ENCODE data around the gene GGA1.

The GGA1 gene

GRCh38 chr22:37608477-37609239, at the start of gene GGA1:
GGA1 (plus strand) TSS chr22:37608834; CDS start chr22:37608861, 27 bp downstream.
- peak; percentile 98 for DNase-seq (ENCODE audit: low spot score)

GRCh38 chr22:37559521-37559900, 49.1 kb upstream of the GGA1 start:
- no peak for DNase-seq (ENCODE audit: low spot score)

GRCh38 chr22:37559901-37560607, 48.6 kb upstream of the GGA1 start, which contains the start of gene CDC42EP1:
CDC42EP1 (plus strand) TSS chr22:37560480; CDS start chr22:37566350, 5,870 bp downstream.
- DNase-seq (ENCODE audit: low spot score), result peak; percentile 86

GRCh38 chr22:37560608-37561211, 47.9 kb upstream of the GGA1 start:
- DNase-seq (ENCODE audit: low spot score), result peak; percentile 77

GRCh38 chr22:37561212-37562048, 47.2 kb upstream of the GGA1 start:
- peak; percentile 93 for DNase-seq (ENCODE audit: low spot score)

- no peak for DNase-seq (ENCODE audit: low spot score)
These were observed 46.4 kb upstream of the GGA1 start for GRCh38 chr22:37562049-37562875.

- peak; percentile 95 for DNase-seq (ENCODE audit: low spot score)
These were observed 45.2 kb upstream of the GGA1 start for GRCh38 chr22:37563153-37564081.

GRCh38 chr22:37564111-37564711, 44.4 kb upstream of the GGA1 start:
- no peak for DNase-seq (ENCODE audit: low spot score)

GRCh38 chr22:37565830-37566229, 42.8 kb upstream of the GGA1 start:
- no peak for DNase-seq (ENCODE audit: low spot score)

- DNase-seq (ENCODE audit: low spot score), result no peak
These were observed 42.3 kb upstream of the GGA1 start for GRCh38 chr22:37566329-37566837.

- peak; percentile 71 for DNase-seq (ENCODE audit: low spot score)
These were observed 41.5 kb upstream of the GGA1 start for GRCh38 chr22:37566903-37567798.

GRCh38 chr22:37568012-37568411, 40.6 kb upstream of the GGA1 start:
- DNase-seq (ENCODE audit: low spot score), result no peak

GRCh38 chr22:37568448-37569008, 40.1 kb upstream of the GGA1 start:
- no peak for DNase-seq (ENCODE audit: low spot score)

GRCh38 chr22:37569009-37569920, 39.4 kb upstream of the GGA1 start:
- DNase-seq (ENCODE audit: low spot score), result no peak

GRCh38 chr22:37569921-37570660, 38.5 kb upstream of the GGA1 start:
- no peak for DNase-seq (ENCODE audit: low spot score)

- no peak for DNase-seq (ENCODE audit: low spot score)
These were observed 38.0 kb upstream of the GGA1 start for GRCh38 chr22:37570661-37570976.

Data from AG08396 (cell line).